GM19239 (cell line): ENCODE results near the gene XPR1.

ENCODE experiments used
- DNase-seq: peaks from one replicate; pipeline ENCODE4 v3.0.0; 2011; ENCODE audit warnings: low spot score; ENCODE audit not compliant: insufficient read length
- FAIRE-seq: peaks from 2 replicates; lab custom pipeline; 2011; peaks lifted over from hg19 to GRCh38; lab: Jason Lieb, UNC

Gene XPR1

DNA sequence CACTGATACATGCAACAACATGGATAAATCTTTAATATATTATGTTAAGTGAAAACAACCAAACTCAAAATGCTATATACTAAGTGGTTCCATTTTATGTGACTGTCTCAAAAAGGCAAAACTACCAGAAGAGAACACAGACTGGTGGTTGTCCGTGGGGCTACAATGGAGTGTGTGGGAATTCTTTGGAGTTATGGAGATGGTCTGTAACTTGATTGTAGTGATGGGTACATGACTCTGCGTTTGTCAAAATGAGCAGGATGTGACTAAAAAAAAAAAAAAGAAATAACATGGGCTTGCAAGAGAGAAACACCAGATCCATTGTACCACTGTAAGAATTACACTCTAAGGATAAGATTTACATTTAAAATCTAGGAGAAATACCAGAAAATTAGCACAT lies 228.7 kb downstream of the XPR1 start:
- no peak for FAIRE-seq
- no peak for DNase-seq

DNA sequence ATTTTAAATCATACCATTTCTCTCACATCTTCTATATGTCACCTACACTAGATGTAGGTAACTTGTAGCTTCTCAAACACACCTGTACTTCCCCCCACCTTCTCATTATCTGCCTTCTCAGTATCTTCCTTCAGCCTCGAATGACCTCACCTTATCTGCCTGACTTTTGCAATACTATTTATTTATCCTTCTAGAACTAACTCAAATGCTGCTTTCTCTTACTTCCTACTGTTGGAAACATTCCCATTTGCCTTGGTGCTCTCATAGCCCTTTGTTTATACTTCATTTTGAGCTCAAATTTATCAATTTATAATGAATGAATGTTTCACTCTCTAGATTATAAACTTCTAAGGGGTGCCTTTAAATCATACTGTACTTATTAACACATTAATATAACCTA lies 230.5 kb downstream of the XPR1 start:
- no peak for DNase-seq
- no peak for FAIRE-seq

- FAIRE-seq (peak; percentile 88), DNase-seq (no peak)
These were observed 231.4 kb downstream of the XPR1 start for GRCh38 chr1:180863158-180863775.

GRCh38 chr1:180881806-180882509 lies 250.1 kb downstream of the XPR1 start:
- DNase-seq (peak; percentile 37), FAIRE-seq (peak; percentile 95)

DNA sequence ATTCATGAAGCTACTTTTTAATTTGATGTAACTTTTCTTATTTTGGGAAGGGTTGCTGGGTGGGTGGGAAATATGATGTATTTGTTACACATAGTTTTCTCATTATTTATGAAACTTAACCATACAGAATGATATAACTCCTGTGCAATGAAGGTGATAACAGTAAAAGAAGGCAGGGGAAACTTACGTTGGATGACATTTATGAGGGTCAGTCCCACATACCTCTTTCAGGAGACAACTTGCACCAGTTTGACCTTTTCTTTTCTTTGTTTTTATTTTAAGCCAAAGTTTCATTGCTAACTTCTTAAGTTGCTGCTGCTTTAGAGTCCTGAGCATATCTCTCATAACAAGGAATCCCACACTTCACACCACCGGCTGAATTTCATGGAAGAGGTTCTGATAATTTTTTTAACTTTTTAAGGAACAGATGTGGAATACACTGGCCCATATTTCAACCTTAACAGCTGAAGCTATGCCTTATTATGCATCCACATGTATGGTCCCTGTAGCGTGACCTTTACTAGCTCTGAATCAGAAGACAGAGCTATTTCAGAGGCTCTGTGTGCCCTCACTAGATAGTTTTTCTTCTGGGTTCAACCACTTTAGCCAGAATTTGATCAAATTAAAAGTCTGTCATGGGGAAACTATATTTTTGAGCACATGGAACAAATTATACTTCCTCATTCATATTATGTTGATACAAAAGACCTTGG lies 252.9 kb downstream of the XPR1 start:
- no peak for DNase-seq
- no peak for FAIRE-seq

- no peak for DNase-seq
- no peak for FAIRE-seq
These were observed 254.5 kb downstream of the XPR1 start for GRCh38 chr1:180886338-180886737.

GRCh38 chr1:180887841-180888240 lies 256.0 kb downstream of the XPR1 start:
- DNase-seq = no peak
- FAIRE-seq = no peak

DNA sequence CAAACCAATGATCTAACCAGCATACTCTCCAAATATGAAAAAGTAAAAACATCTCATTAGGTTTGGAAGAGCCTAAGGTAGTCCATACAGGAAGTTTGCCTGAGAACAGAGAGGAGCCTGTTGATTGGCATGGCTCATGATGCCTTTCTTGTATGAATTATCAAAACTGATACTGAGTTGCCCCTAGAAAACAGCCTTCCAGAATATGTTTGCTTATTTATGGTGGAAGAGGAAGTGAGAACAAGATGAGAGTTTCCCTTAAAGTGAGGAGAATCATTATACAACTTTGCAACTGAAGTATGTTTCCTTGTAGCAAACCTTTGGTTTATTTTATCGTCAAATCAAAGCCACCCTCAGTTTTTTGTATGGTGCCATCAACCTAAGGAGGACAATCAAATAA lies 257.0 kb downstream of the XPR1 start:
- FAIRE-seq = no peak

GRCh38 chr1:180889325-180889724 lies 257.5 kb downstream of the XPR1 start:
- DNase-seq (no peak), FAIRE-seq (peak; percentile 92)

More for the DNA sequence above, 257.0 kb downstream of the XPR1 start:
- DNase-seq = peak; percentile 33

- DNase-seq = no peak
- FAIRE-seq = no peak
These were observed 260.4 kb downstream of the XPR1 start for GRCh38 chr1:180892272-180892671.

GRCh38 chr1:180892675-180893074 lies 260.9 kb downstream of the XPR1 start:
- DNase-seq (no peak), FAIRE-seq (no peak)

GRCh38 chr1:180893614-180894013 lies 261.8 kb downstream of the XPR1 start:
- FAIRE-seq (no peak), DNase-seq (no peak)

- FAIRE-seq = no peak
- no peak for DNase-seq
These were observed 264.3 kb downstream of the XPR1 start for GRCh38 chr1:180896161-180896560.

GRCh38 chr1:180898441-180899219 lies 266.8 kb downstream of the XPR1 start:
- FAIRE-seq = no peak
- DNase-seq = no peak

DNA sequence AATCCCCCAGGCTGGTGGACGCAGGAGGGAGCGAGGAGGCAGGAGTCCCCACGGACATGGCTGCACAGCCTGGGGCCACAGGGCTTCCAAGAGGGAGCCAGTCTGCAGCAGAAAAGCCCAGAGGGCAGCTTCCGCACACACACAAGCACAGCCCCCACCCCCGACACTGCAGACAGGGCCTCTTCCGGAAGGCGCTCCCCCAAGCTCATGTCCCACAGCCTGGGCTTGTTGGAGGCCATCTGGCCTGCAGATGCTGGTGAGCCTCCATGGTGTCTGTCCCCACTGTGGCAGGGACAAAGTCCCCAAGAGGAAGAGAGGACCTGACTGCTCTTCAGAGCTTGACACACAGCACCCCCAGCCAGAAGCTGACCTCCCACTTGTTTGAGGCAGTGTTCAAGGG lies 267.4 kb downstream of the XPR1 start:
- DNase-seq (no peak), FAIRE-seq (no peak)

GRCh38 chr1:180901076-180901990 lies 269.5 kb downstream of the XPR1 start:
- FAIRE-seq (no peak), DNase-seq (no peak)

GRCh38 chr1:180902541-180902940 lies 270.7 kb downstream of the XPR1 start:
- FAIRE-seq (no peak), DNase-seq (no peak)

- DNase-seq = no peak
- no peak for FAIRE-seq
These were observed 274.1 kb downstream of the XPR1 start for GRCh38 chr1:180905927-180906326.

DNA sequence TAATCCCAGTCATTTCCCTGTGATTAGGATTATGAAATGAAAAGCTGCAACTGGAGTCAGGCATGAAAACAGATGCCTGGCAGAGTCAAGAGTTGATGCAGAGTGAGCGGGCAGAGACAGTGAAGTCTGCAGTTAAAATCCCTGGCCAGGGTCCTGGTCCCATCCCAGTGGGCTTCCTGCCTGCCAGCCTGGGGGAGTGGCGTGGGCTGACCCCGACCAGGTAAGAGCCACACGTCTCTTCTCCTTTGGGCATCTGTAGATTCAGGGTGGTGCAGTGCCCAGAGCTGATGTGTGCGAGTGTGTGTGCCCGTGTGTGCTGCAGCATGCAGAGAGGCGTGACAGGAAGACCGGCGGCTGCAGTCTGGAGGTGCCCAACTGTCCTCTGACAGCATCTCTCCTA lies 274.7 kb downstream of the XPR1 start:
- no peak for FAIRE-seq

More for the DNA sequence above, 274.7 kb downstream of the XPR1 start:
- no peak for DNase-seq
